Fibroblast of skin of scalp (primary cell): ENCODE data around the gene KLK4.

Source experiments
- DNase-seq: peaks from one replicate; pipeline ENCODE4 v3.0.0-alpha.2; 2013

KLK4 gene

DNA sequence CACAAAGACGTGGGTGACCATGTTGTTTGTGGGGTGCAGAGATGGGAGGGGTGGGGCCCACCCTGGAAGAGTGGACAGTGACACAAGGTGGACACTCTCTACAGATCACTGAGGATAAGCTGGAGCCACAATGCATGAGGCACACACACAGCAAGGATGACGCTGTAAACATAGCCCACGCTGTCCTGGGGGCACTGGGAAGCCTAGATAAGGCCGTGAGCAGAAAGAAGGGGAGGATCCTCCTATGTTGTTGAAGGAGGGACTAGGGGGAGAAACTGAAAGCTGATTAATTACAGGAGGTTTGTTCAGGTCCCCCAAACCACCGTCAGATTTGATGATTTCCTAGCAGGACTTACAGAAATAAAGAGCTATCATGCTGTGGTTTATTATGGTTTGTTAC lies 32.3 kb downstream of the KLK4 start:
- DNase-seq, result no peak

DNA sequence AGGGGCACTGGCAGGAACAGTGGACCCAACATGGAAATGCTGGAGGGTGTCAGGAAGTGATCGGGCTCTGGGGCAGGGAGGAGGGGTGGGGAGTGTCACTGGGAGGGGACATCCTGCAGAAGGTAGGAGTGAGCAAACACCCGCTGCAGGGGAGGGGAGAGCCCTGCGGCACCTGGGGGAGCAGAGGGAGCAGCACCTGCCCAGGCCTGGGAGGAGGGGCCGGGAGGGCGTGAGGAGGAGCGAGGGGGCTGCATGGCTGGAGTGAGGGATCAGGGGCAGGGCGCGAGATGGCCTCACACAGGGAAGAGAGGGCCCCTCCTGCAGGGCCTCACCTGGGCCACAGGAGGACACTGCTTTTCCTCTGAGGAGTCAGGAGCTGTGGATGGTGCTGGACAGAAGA lies 33.9 kb downstream of the KLK4 start:
- DNase-seq, result no peak

DNA sequence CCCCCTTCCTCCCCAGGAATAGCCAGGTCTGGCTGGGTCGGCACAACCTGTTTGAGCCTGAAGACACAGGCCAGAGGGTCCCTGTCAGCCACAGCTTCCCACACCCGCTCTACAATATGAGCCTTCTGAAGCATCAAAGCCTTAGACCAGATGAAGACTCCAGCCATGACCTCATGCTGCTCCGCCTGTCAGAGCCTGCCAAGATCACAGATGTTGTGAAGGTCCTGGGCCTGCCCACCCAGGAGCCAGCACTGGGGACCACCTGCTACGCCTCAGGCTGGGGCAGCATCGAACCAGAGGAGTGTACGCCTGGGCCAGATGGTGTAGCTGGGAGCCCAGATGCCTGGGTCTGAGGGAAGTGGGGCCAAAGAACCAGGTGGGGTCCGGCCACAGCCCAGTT lies 34.7 kb downstream of the KLK4 start:
- DNase-seq, result no peak

DNA sequence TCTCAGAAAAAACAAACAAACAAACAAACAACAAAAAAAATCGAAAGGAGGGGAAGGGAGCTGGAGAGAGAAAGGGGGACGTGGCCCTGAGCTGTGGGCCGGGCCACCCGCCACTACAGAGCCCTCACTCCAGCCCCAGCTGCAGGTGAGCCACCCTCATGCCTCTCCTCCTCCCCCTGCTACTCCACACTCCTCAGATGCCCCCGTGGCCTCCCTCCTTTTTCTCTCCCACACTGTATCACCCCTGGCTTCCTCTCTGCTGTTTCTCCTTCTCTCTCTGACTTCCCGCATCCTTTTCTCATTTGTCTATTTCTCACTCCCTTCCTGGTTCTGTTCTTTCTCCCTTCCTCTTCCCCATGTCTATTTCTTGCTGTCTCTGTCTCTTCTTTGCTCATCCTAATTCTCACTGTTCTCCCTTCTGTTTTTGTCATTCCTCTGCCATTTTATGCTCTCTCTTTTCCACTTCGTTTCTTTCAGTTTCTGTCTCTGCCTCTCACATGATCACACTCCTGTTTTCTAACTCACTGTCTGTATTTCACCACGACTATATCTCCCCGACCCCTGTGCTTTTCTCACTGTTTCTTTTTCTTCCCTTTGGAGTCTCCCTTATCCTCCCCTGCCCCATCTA lies 35.3 kb downstream of the KLK4 start:
- no peak for DNase-seq

DNA sequence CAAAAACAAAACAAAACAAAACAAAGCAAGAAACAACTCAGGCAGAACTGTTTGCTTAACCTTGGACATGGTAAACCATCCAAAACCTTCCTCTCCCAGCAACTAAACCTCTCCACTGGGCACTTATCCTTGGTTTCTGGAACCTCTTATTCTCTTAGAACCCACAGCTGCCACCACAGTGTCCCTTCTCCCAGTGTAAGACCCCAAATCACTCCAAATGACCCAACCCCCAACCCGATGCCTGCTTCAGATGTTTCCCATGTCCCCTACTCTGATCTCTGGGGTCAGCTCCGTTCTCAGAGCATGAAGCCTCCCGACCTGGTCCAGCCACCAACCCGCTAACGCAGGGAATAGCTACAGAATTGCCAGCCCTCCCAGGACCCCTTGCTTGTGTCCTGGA lies 37.0 kb downstream of the KLK4 start:
- no peak for DNase-seq

DNA sequence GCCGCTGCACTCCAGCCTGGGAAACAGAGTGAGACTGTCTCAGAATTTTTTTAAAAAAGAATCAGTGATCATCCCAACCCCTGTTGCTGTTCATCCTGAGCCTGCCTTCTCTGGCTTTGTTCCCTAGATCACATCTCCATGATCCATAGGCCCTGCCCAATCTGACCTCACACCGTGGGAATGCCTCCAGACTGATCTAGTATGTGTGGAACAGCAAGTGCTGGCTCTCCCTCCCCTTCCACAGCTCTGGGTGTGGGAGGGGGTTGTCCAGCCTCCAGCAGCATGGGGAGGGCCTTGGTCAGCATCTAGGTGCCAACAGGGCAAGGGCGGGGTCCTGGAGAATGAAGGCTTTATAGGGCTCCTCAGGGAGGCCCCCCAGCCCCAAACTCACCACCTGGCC lies 38.1 kb downstream of the KLK4 start, which contains the start of gene KLK2:
Gene KLK2, plus strand, starts transcription at position 384 of the 400 bp plus-strand sequence. CDS start 35 bp downstream, outside the sequence.
- no peak for DNase-seq

DNA sequence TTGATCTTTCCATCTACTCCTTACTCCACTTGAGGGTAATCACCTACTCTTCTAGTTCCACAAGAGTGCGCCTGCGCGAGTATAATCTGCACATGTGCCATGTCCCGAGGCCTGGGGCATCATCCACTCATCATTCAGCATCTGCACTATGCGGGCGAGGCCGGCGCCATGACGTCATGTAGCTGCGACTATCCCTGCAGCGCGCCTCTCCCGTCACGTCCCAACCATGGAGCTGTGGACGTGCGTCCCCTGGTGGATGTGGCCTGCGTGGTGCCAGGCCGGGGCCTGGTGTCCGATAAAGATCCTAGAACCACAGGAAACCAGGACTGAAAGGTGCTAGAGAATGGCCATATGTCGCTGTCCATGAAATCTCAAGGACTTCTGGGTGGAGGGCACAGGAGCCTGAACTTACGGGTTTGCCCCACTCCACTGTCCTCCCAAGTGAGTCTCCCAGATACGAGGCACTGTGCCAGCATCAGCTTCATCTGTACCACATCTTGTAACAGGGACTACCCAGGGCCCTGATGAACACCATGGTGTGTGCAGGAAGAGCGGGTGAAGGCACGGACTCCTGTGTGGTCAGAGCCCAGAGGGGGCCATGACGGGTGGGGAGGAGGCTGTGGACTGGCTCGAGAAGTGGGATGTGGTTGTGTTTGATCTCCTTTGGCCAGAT lies 40.6 kb downstream of the KLK4 start:
- DNase-seq, result peak; percentile 2

DNA sequence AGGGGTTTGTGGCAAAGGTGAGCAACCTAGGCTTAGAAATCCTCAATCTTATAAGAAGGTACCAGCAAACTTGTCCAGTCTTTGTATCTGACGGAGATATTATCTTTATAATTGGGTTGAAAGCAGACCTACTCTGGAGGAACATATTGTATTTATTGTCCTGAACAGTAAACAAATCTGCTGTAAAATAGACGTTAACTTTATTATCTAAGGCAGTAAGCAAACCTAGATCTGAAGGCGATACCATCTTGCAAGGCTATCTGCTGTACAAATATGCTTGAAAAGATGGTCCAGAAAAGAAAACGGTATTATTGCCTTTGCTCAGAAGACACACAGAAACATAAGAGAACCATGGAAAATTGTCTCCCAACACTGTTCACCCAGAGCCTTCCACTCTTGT lies 41.7 kb downstream of the KLK4 start:
- no peak for DNase-seq

DNA sequence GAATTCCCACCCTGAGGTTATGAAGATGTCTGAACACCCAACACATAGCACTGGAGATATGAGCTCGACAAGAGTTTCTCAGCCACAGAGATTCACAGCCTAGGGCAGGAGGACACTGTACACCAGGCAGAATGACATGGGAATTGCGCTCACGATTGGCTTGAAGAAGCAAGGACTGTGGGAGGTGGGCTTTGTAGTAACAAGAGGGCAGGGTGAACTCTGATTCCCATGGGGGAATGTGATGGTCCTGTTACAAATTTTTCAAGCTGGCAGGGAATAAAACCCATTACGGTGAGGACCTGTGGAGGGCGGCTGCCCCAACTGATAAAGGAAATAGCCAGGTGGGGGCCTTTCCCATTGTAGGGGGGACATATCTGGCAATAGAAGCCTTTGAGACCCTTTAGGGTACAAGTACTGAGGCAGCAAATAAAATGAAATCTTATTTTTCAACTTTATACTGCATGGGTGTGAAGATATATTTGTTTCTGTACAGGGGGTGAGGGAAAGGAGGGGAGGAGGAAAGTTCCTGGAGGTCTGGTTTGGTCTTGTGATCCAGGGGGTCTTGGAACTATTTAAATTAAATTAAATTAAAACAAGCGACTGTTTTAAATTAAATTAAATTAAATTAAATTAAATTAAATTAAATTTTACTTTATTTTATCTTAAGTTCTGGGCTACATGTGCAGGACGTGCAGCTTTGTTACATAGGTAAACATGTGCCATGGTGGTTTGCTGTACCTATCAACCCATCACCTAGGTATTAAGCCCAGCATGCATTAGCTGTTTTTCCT lies 49.5 kb downstream of the KLK4 start:
- DNase-seq, result no peak

DNA sequence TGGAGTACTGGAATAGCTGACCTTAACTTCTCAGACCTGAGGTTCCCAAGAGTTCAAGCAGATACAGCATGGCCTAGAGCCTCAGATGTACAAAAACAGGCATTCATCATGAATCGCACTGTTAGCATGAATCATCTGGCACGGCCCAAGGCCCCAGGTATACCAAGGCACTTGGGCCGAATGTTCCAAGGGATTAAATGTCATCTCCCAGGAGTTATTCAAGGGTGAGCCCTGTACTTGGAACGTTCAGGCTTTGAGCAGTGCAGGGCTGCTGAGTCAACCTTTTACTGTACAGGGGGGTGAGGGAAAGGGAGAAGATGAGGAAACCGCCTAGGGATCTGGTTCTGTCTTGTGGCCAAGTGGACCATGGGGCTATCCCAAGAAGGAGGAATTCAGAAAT lies 50.2 kb downstream of the KLK4 start:
- no peak for DNase-seq

DNA sequence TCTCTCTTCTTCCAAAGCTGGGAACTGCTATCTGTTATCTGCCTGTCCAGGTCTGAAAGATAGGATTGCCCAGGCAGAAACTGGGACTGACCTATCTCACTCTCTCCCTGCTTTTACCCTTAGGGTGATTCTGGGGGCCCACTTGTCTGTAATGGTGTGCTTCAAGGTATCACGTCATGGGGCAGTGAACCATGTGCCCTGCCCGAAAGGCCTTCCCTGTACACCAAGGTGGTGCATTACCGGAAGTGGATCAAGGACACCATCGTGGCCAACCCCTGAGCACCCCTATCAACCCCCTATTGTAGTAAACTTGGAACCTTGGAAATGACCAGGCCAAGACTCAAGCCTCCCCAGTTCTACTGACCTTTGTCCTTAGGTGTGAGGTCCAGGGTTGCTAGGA lies 51.3 kb downstream of the KLK4 start:
- DNase-seq, result no peak

DNA sequence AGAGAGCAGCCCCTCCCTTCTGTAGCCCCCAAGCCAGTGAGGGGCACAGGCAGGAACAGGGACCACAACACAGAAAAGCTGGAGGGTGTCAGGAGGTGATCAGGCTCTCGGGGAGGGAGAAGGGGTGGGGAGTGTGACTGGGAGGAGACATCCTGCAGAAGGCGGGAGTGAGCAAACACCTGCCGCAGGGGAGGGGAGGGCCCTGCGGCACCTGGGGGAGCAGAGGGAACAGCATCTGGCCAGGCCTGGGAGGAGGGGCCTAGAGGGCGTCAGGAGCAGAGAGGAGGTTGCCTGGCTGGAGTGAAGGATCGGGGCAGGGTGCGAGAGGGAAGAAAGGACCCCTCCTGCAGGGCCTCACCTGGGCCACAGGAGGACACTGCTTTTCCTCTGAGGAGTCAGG lies 52.3 kb downstream of the KLK4 start:
- no peak for DNase-seq

DNA sequence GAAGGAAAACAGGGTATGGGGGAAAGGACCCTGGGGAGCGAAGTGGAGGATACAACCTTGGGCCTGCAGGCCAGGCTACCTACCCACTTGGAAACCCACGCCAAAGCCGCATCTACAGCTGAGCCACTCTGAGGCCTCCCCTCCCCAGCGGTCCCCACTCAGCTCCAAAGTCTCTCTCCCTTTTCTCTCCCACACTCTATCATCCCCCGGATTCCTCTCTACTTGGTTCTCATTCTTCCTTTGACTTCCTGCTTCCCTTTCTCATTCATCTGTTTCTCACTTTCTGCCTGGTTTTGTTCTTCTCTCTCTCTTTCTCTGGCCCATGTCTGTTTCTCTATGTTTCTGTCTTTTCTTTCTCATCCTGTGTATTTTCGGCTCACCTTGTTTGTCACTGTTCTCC lies 53.8 kb downstream of the KLK4 start:
- no peak for DNase-seq
